ENCODE measurements around the gene APP. TPM values are rescaled to one million over a fixed set of nuclear protein-coding genes. Genes with fewer than 3 reads are reported as not detected.

The APP gene
- total and polyA plus RNA-seq, 2 of the 13 experiments (the other 11 are each of a cell fraction or from before 2014, with no cell fraction given): 70.6 to 262 TPM

DNA sequence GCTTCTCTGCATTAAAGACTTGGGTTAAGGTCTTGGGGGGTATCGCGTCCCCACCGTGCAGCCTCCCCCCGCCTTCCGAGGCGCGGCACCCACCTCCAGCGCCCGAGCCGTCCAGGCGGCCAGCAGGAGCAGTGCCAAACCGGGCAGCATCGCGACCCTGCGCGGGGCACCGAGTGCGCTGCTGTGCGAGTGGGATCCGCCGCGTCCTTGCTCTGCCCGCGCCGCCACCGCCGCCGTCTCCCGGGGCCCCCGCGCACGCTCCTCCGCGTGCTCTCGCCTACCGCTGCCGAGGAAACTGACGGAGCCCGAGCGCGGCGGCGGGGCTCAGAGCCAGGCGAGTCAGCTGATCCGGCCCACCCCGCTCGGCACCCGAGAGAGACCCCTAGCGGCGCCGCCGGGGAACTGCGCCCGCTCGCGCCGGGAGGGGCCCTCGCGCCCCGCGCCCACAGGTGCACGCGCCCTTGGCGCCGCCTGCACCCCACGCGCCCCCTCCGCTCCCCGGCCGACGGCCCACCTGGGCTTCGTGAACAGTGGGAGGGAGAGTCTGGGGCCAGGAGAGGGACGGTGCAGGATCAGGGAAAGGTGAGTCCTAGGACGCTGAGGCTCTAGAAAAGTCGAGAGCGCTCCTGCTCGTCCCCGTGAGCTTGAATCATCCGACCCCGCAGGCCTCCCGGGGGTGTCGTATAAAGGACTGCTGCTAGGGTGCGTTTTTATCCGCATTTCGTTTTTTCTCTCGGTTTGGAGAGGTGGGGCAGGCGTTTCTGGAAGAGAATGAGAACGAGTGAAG, at the start of gene APP (continued):
- TF ChIP-seq WIZ (CRISPR knock-in tag; IDR thresholded peaks at IDR 0.05) (no peak), ZSCAN31 (CRISPR knock-in tag; IDR thresholded peaks at IDR 0.05; ENCODE audit: low read depth) (0 out of 2 replicates have a peak, but pooled peaks have one; percentile 55), NCOA2 (CRISPR knock-in tag; IDR thresholded peaks at IDR 0.05) (no peak), RARG (CRISPR knock-in tag; IDR thresholded peaks at IDR 0.05; ENCODE audit: low read depth) (no peak), XRCC5 (optimal IDR thresholded peaks at IDR 0.05; ENCODE audit: low read length) (peak; percentile 69), ZNF567 (CRISPR knock-in tag; IDR thresholded peaks at IDR 0.05; ENCODE audit: borderline replicate concordance) (no peak), ZNF792 (CRISPR knock-in tag; IDR thresholded peaks at IDR 0.05) (0 out of 2 replicates have a peak, but pooled peaks have one; percentile 32), BCL6 (CRISPR knock-in tag; IDR thresholded peaks at IDR 0.05) (peak; percentile 24; the same call in 1 of the 2 replicates), THYN1 (CRISPR knock-in tag; IDR thresholded peaks at IDR 0.05; ENCODE audit: borderline replicate concordance, low read depth) (no peak), ZNF75D (CRISPR knock-in tag; IDR thresholded peaks at IDR 0.05; ENCODE audit: borderline replicate concordance) (no peak), ZMYM4 (CRISPR knock-in tag; IDR thresholded peaks at IDR 0.05) (peak; percentile 76; the same call in 1 of the 2 replicates), LRRFIP1 (CRISPR knock-in tag; conservative IDR thresholded peaks at IDR 0.05) (no peak), NR3C1 (CRISPR knock-in tag; IDR thresholded peaks at IDR 0.05) (no peak), CBFB (CRISPR knock-in tag; IDR thresholded peaks at IDR 0.05) (0 out of 2 replicates have a peak, but pooled peaks have one; percentile 32), ZNF598 (CRISPR knock-in tag; IDR thresholded peaks at IDR 0.05; ENCODE audit: borderline replicate concordance) (no peak), ZNF776 (CRISPR knock-in tag; IDR thresholded peaks at IDR 0.05) (peak; percentile 73; the same call in 1 of the 2 replicates), MAF1 (CRISPR knock-in tag; IDR thresholded peaks at IDR 0.05; ENCODE audit: borderline replicate concordance) (no peak), ZNF235 (CRISPR knock-in tag; IDR thresholded peaks at IDR 0.05; ENCODE audit: borderline replicate concordance) (no peak), ZSCAN21 (CRISPR knock-in tag; IDR thresholded peaks at IDR 0.05; ENCODE audit: borderline replicate concordance) (peak; percentile 76; the same call in 1 of the 2 replicates)
- TF ChIP-seq, protein P1, sequence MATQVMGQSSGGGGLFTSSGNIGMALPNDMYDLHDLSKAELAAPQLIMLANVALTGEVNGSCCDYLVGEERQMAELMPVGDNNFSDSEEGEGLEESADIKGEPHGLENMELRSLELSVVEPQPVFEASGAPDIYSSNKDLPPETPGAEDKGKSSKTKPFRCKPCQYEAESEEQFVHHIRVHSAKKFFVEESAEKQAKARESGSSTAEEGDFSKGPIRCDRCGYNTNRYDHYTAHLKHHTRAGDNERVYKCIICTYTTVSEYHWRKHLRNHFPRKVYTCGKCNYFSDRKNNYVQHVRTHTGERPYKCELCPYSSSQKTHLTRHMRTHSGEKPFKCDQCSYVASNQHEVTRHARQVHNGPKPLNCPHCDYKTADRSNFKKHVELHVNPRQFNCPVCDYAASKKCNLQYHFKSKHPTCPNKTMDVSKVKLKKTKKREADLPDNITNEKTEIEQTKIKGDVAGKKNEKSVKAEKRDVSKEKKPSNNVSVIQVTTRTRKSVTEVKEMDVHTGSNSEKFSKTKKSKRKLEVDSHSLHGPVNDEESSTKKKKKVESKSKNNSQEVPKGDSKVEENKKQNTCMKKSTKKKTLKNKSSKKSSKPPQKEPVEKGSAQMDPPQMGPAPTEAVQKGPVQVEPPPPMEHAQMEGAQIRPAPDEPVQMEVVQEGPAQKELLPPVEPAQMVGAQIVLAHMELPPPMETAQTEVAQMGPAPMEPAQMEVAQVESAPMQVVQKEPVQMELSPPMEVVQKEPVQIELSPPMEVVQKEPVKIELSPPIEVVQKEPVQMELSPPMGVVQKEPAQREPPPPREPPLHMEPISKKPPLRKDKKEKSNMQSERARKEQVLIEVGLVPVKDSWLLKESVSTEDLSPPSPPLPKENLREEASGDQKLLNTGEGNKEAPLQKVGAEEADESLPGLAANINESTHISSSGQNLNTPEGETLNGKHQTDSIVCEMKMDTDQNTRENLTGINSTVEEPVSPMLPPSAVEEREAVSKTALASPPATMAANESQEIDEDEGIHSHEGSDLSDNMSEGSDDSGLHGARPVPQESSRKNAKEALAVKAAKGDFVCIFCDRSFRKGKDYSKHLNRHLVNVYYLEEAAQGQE (IDR thresholded peaks at IDR 0.05; ENCODE audit: borderline replicate concordance in 1 of 2, low read depth in 1 of 2, low read length in 2 of 2): no peak
- TF ChIP-seq, protein P2, sequence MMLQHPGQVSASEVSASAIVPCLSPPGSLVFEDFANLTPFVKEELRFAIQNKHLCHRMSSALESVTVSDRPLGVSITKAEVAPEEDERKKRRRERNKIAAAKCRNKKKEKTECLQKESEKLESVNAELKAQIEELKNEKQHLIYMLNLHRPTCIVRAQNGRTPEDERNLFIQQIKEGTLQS (CRISPR knock-in tag; IDR thresholded peaks at IDR 0.05): peak; percentile 21; the same call in 1 of the 2 replicates

Data from HepG2 (cell line).